CD8-positive, alpha-beta memory T cell (primary cell): ENCODE results near the gene ARL4A. TPM values are rescaled to one million over a fixed set of nuclear protein-coding genes. Genes with fewer than 3 reads are reported as not detected.
A peak's percentile ranks its signal among the peaks of the same experiment; 100 is the strongest.

Source experiments
- CTCF ChIA-PET: fragments of 350-600 bp; sonication (Branson Sonifier 250); formaldehyde crosslinking; loops from one replicate; lab custom pipeline; 2021; ENCODE audit warnings: antibody characterized with exemption; lab: Charles Lee
- POLR2A ChIA-PET: fragments of 350-600 bp; sonication (Branson Sonifier 250); formaldehyde crosslinking; loops from one replicate; lab custom pipeline; 2021; ENCODE audit warnings: antibody characterized with exemption; lab: Charles Lee
- DNase-seq, 5 donors: peaks; one replicate each; pipeline versions ENCODE4 v3.0.0 to v3.0.0-alpha.2; 2020 to 2022; ENCODE audit warnings: mixed read lengths in 1 of 5
- H3K27ac ChIP-seq: one replicate; pipeline ENCODE4 v1.7.0; 2013; ENCODE audit warnings: low read depth, mild to moderate bottlenecking, low read length, moderate library complexity
- H3K27me3 ChIP-seq: 2 replicates; pipeline ENCODE4 v1.7.0; 2013; ENCODE audit warnings: low read length, mild to moderate bottlenecking; ENCODE audit not compliant: insufficient read depth, poor library complexity, severe bottlenecking
- H3K36me3 ChIP-seq: 2 replicates; pipeline ENCODE4 v1.7.0; 2013; ENCODE audit warnings: mild to moderate bottlenecking, low read length, moderate library complexity; ENCODE audit not compliant: insufficient read depth
- H3K4me1 ChIP-seq: 2 replicates; pipeline ENCODE4 v1.7.0; 2013; ENCODE audit warnings: mild to moderate bottlenecking, low read length, moderate library complexity; ENCODE audit not compliant: insufficient read depth
- H3K4me3 ChIP-seq: 2 replicates; pipeline ENCODE4 v1.7.0; 2013; ENCODE audit warnings: mild to moderate bottlenecking, low read length
- H3K9me3 ChIP-seq: 2 replicates; pipeline ENCODE4 v1.7.0; 2013; ENCODE audit warnings: mild to moderate bottlenecking, low read length
- H3K27ac Mint-ChIP-seq, 8 donors: one replicate each; pipeline ENCODE4 v1.8.0; 2020 to 2021; ENCODE audit warnings: mixed read lengths in 8 of 8, mild to moderate bottlenecking in 6 of 8, inconsistent platforms in 3 of 8, moderate library complexity in 3 of 8
- H3K27me3 Mint-ChIP-seq, 2 donors: one replicate each; pipeline ENCODE4 v1.8.0; 2020 to 2021; ENCODE audit warnings: mixed read lengths in 2 of 2, mild to moderate bottlenecking in 1 of 2, moderate library complexity in 1 of 2
- H3K36me3 Mint-ChIP-seq, 3 donors: one replicate each; pipeline ENCODE4 v1.8.0; 2020 to 2021; ENCODE audit warnings: mixed read lengths in 3 of 3, inconsistent platforms in 1 of 3, mild to moderate bottlenecking in 1 of 3
- H3K4me1 Mint-ChIP-seq, 3 donors: one replicate each; pipeline ENCODE4 v1.8.0; 2020 to 2021; ENCODE audit warnings: mixed read lengths in 3 of 3, inconsistent platforms in 1 of 3, mild to moderate bottlenecking in 1 of 3
- H3K4me3 Mint-ChIP-seq, 7 donors: one replicate each; pipeline ENCODE4 v1.8.0; 2020 to 2021; ENCODE audit warnings: mixed read lengths in 7 of 7, mild to moderate bottlenecking in 6 of 7, moderate library complexity in 4 of 7, inconsistent platforms in 2 of 7
- H3K9me3 Mint-ChIP-seq, 5 donors: one replicate each; pipeline ENCODE4 v1.8.0; 2020 to 2022; ENCODE audit warnings: mixed read lengths in 5 of 5, mild to moderate bottlenecking in 3 of 5, moderate library complexity in 2 of 5, inconsistent platforms in 1 of 5
- polyA plus RNA-seq: library from polyadenylated mRNA; unstranded; fragments of 300-500 nt; fragmentation: Illumina TruSeq; gene quantifications from one replicate; pipeline ENCODE4 v1.2.3, GENCODE V29; 2021
- total RNA-seq, 2 experiments: library from RNA; stranded (reverse); gene quantifications; one replicate each; pipeline ENCODE4 v1.2.3, GENCODE V29; 2021

Gene ARL4A
- total and polyA plus RNA-seq, 3 experiments from 2014 or later, result 10.6 to 50.3 (median 11.6) TPM

DNA sequence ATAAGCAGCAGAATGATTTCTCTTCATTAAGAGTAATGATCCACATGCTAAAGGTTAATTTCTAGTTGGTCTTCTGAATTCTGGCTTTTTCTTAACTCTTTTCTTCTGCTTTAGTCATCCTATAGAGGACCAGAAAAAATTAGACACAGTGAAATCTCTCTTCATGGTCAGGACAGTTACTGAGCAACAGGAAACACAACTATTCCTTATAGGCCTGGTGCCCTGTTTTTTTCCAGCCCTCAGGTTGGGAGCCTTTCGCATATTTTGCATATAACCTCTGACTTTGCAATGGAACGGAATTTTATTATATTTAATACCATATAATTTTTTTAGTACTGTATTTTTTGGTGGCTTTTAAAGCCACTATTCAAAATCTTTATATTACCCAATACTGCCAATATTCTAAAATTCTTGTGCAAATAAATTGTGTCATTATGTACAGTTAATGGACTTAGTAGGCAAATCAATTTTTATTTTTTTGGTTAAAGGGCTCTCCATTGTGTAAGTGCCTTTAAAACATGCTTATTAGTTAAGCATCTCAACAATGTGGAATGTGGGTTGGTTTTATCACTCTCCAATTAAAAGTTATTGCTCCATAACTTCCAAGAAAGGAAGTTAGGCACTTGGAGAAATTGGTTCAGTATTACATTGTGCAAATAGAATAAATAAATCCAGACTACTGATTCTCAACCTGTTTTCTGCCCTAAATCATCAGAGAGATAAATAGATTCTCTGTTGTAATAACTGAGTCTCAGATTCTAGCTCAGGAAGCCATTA is 22.5 kb downstream of the ARL4A start:
- peaks cover 0 to 2% (median 1%) of the 10 kb centered on the region in 3 donors for H3K4me1 Mint-ChIP-seq
- H3K4me3 Mint-ChIP-seq, result no peak overlapping the region
- Histone ChIP-seq H3K27me3 (no peaks in the 10 kb centered on the region), H3K4me3 (no peak overlapping the region), H3K36me3 (no peaks in the 10 kb centered on the region), H3K9me3 (no peaks in the 10 kb centered on the region), H3K27ac (no peak overlapping the region), H3K4me1 (no peaks in the 10 kb centered on the region)
- CTCF ChIA-PET, result interaction anchor here (1.1 kb wide), 1 partner anchor 24 kb away, joined by 3 read pairs; no protein-coding TSS in a partner anchor
- H3K9me3 Mint-ChIP-seq, result no peaks in the 10 kb centered on the region
- no peak overlapping the region for H3K27ac Mint-ChIP-seq
- no peaks in the 10 kb centered on the region for H3K27me3 Mint-ChIP-seq
- no peaks in the 10 kb centered on the region for H3K36me3 Mint-ChIP-seq
- no peak for DNase-seq
- POLR2A ChIA-PET, result no interaction called here

DNA sequence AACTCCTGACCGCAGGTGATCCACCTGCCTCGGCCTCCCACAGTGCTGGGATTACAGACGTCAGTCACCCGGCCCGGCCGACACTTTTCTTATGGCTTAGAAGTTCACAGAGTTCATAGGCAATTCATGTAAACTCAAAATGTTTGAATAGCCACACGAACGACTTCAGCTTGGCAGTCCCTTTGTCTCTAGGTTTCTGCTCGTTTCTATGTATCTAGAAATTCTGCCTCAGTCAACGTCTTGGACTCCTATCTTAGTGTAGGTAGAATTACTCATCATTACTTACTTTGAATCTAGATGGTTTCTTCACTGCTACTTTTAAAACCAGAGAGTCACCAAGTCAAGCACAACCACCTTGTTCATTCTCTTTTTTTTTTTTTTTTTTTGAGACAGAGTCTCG is 23.7 kb downstream of the ARL4A start:
- H3K36me3 ChIP-seq, result no peaks in the 10 kb centered on the region
- Mint-ChIP-seq H3K4me1 (peaks cover 8 to 14% (median 13%) of the 10 kb centered on the region in 3 donors), H3K27ac (peak overlapping the region in 1 of 8 donors; percentile 5), H3K27me3 (no peaks in the 10 kb centered on the region), H3K4me3 (no peak overlapping the region), H3K9me3 (no peaks in the 10 kb centered on the region), H3K36me3 (no peaks in the 10 kb centered on the region)
- no peak overlapping the region for H3K4me3 ChIP-seq
- ChIA-PET CTCF (interaction anchor here (0.6 to 1.1 kb wide), 3 partner anchors 25 to 536 kb away, joined by 3 read pairs; no protein-coding TSS in a partner anchor), POLR2A (no interaction called here)
- no peaks in the 10 kb centered on the region for H3K27me3 ChIP-seq
- DNase-seq, result no peak
- H3K27ac ChIP-seq, result no peak overlapping the region
- H3K9me3 ChIP-seq, result no peaks in the 10 kb centered on the region
- H3K4me1 ChIP-seq, result peaks cover 4% of the 10 kb centered on the region

DNA sequence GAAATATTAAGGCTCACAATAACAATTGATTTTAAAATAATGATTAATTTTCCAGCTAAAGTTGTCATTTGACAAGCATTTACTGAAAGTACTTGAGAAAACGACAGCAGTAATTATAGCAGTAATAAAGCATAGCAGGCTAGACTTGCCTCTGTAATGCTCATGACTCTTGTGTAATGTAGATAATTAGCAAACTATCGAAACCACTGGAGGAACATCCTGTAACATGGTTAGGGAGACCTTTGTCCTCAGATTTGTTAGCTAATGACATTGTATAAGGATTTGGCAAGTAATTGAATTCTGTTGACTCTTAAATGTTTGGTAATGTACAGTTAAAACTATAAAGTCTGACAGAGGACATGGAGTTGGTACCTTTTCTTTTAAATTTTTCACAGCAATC is 24.8 kb downstream of the ARL4A start:
- Mint-ChIP-seq H3K4me1 (peaks cover 13 to 20% (median 16%) of the 10 kb centered on the region in 3 donors), H3K9me3 (no peaks in the 10 kb centered on the region), H3K36me3 (no peaks in the 10 kb centered on the region), H3K27me3 (no peaks in the 10 kb centered on the region), H3K4me3 (no peak overlapping the region), H3K27ac (no peak overlapping the region)
- Histone ChIP-seq H3K9me3 (no peaks in the 10 kb centered on the region), H3K4me1 (peaks cover 4% of the 10 kb centered on the region), H3K36me3 (no peaks in the 10 kb centered on the region), H3K27ac (no peak overlapping the region), H3K4me3 (no peak overlapping the region), H3K27me3 (no peaks in the 10 kb centered on the region)
- no peak for DNase-seq
- ChIA-PET POLR2A (no interaction called here), CTCF (no interaction called here)

DNA sequence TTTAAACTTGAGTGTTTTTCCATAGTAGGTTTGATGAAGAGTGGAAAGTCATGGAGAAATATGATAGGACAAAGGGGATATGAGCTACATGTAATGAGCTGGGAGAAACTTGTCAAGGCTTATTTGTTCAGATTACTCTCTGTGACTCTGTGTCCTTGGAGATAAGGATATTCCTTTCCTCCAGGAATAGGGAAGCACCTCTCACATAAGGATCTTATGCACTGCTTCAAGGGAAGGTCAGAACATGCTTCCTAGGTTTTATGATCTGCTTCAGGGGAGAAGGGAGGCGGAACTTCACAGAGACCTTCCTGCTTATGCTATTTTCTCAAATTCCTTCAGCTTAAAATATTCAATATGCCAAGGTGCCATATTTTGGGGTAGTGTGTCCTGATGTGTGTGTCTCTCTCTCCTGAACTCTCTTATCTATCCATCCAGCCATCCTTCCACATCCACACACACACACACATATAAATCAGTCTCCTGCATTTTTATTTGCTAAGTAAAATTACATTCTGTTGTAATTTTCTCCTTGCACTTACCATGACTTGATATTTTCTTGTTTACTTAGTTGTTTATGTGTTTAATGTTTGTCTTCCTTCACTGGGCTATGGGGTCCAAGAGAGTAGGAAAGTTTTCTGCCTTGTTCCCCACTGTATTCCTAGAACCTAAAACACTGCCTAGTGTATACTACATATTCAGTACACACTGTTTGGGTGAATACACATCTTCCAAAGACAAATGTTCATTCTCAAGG is 26.4 kb downstream of the ARL4A start:
- DNase-seq, result no peak
- Histone ChIP-seq H3K4me1 (peaks cover 4% of the 10 kb centered on the region), H3K9me3 (no peaks in the 10 kb centered on the region), H3K36me3 (no peaks in the 10 kb centered on the region), H3K27me3 (no peaks in the 10 kb centered on the region), H3K27ac (peak overlapping the region; percentile 64), H3K4me3 (no peak overlapping the region)
- peak overlapping the region in 1 of 8 donors; percentile 16 for H3K27ac Mint-ChIP-seq
- H3K4me3 Mint-ChIP-seq, result no peak overlapping the region
- CTCF ChIA-PET, result no interaction called here
- peaks cover 0 to 2% (median 0%) of the 10 kb centered on the region in 3 donors for H3K36me3 Mint-ChIP-seq
- POLR2A ChIA-PET, result no interaction called here
- H3K9me3 Mint-ChIP-seq, result no peaks in the 10 kb centered on the region
- H3K27me3 Mint-ChIP-seq, result no peaks in the 10 kb centered on the region
- H3K4me1 Mint-ChIP-seq, result peaks cover 13 to 20% (median 16%) of the 10 kb centered on the region in 3 donors

DNA sequence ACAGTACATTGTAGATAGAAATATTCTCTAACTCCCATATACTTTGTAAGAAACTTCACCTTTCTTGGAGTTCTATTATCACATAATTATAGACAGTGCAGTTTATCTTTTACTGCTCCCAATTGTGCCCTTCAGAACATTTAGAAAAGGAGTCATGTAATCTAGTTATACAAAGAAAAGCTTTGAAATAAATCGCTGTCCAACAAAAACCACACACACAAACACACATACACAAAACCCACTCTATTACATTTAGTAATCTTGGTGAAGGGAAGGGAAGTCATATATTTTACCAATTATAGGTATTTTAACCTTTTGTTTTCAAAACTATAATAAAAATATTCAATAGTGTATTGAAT is 26.9 kb downstream of the ARL4A start:
- H3K27ac Mint-ChIP-seq, result no peak overlapping the region

DNA sequence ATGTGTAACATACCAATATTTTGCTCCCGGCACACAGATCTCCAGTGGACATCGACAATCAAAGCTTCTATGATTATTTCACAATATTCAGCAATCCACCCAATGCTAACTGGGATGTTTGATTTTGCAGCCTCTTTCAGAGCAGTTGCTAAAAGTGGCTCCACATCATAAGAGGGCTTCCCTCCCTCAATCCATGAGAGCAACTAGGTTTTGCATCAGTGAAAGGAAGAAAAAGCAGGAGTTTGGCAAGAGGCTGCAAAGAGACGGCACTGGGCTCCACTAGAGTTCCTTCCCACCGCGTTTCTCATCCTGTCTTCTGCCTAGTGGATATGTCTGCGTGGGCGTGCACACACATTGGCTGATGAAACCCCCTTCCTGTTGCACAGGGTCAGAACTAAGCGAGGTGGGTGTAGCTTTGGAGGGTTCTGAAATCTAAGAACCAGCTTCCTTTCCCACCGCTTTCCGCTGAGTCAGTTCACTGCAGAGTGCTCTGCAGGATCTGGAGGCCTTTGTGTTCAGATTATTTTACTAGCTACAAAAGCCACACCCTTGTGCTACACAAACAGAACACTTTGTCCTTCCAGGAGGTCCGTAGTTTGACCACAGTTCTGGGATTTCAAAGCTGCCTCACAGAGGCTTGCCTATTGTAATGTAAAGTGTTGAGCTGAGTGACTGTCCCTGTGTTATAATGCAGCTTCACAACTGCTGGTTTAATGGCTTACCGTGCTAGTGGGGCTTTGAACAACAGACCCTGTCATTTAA is 28.1 kb downstream of the ARL4A start:
- H3K4me3 Mint-ChIP-seq, result peak overlapping the region in 5 of 7 donors; percentile 10 to 22 (median 14)
- H3K27ac Mint-ChIP-seq, result peak overlapping the region in 6 of 8 donors; percentile 24 to 64 (median 56)
- H3K27me3 Mint-ChIP-seq, result no peaks in the 10 kb centered on the region
- POLR2A ChIA-PET, result no interaction called here
- no peaks in the 10 kb centered on the region for H3K9me3 Mint-ChIP-seq
- Histone ChIP-seq H3K36me3 (no peaks in the 10 kb centered on the region), H3K27me3 (no peaks in the 10 kb centered on the region), H3K9me3 (no peaks in the 10 kb centered on the region), H3K4me3 (no peak overlapping the region), H3K4me1 (peaks cover 4% of the 10 kb centered on the region), H3K27ac (peak overlapping the region; percentile 64)
- CTCF ChIA-PET, result interaction anchor here (1.1 kb wide), 1 partner anchor 29 kb away, joined by 4 read pairs; no protein-coding TSS in a partner anchor
- peak in 2 of 5 donors; percentile 1 to 26 for DNase-seq
- peaks cover 0 to 2% (median 0%) of the 10 kb centered on the region in 3 donors for H3K36me3 Mint-ChIP-seq
- H3K4me1 Mint-ChIP-seq, result peaks cover 13 to 20% (median 16%) of the 10 kb centered on the region in 3 donors

More for the DNA sequence above, 26.9 kb downstream of the ARL4A start:
- H3K9me3 Mint-ChIP-seq, result no peaks in the 10 kb centered on the region
- no peaks in the 10 kb centered on the region for H3K27me3 ChIP-seq
- H3K27ac ChIP-seq, result peak overlapping the region; percentile 64
- no peaks in the 10 kb centered on the region for H3K36me3 ChIP-seq
- ChIA-PET POLR2A (no interaction called here), CTCF (no interaction called here)
- no peak for DNase-seq
- peaks cover 13 to 20% (median 16%) of the 10 kb centered on the region in 3 donors for H3K4me1 Mint-ChIP-seq
- peaks cover 4% of the 10 kb centered on the region for H3K4me1 ChIP-seq
- no peak overlapping the region for H3K4me3 Mint-ChIP-seq
- H3K27me3 Mint-ChIP-seq, result no peaks in the 10 kb centered on the region
- no peak overlapping the region for H3K4me3 ChIP-seq
- H3K36me3 Mint-ChIP-seq, result peaks cover 0 to 2% (median 0%) of the 10 kb centered on the region in 3 donors
- H3K9me3 ChIP-seq, result no peaks in the 10 kb centered on the region

DNA sequence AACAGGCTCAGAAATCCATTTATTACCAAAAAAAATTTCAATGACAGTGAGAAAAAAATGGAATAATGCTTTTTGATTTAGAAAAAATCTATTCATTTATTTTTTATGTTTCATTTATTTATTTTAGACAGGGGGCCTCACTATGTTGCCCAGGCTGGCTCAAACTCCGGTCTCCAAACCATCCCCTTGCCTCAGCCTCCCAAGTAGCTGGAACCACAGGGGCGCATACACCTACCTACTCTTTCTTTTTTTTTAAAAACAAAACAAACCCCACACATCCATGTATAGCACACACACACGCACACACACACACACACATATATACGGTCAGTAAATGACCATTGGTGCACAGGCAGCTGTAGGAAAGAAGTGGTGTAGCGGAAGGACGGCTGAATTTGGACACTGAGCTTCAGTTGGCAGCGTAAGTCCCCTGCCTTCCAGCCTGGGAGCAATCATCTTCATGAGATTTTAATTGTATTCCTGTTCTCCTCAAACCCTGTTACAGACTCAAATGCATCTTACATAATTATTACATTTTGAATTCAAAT is 28.8 kb downstream of the ARL4A start:
- H3K9me3 Mint-ChIP-seq, result no peaks in the 10 kb centered on the region
- Histone ChIP-seq H3K36me3 (no peaks in the 10 kb centered on the region), H3K27me3 (no peaks in the 10 kb centered on the region), H3K9me3 (no peaks in the 10 kb centered on the region), H3K27ac (peak overlapping the region; percentile 64), H3K4me3 (no peak overlapping the region), H3K4me1 (peaks cover 4% of the 10 kb centered on the region)
- peaks cover 13 to 20% (median 16%) of the 10 kb centered on the region in 3 donors for H3K4me1 Mint-ChIP-seq
- H3K27me3 Mint-ChIP-seq, result no peaks in the 10 kb centered on the region
- peak overlapping the region in 1 of 7 donors; percentile 12 for H3K4me3 Mint-ChIP-seq
- H3K27ac Mint-ChIP-seq, result peak overlapping the region in 1 of 8 donors; percentile 24
- H3K36me3 Mint-ChIP-seq, result peaks cover 0 to 2% (median 0%) of the 10 kb centered on the region in 3 donors
- POLR2A ChIA-PET, result no interaction called here
- DNase-seq, result no peak
- CTCF ChIA-PET, result interaction anchor here (1.1 kb wide), 1 partner anchor 30 kb away, joined by 4 read pairs; no protein-coding TSS in a partner anchor
